HG02973 (cell line): Measurements from ENCODE around the gene AOX1.
"Not testable (repeated sequence)": the region's sequence is repeated elsewhere in the genome, so short reads cannot be mapped to it uniquely, and the experiment has no call there.

ENCODE experiments used
- ATAC-seq: cut with Tn5 transposase; IDR thresholded peaks from one replicate; pipeline ENCODE4 v1.9.1; 2021; ENCODE audit warnings: moderate library complexity; ENCODE audit not compliant: unreplicated experiment

The AOX1 gene

GRCh38 chr2:200664770-200665494, 79.1 kb downstream of the AOX1 start:
- ATAC-seq = no peak

- no peak for ATAC-seq
Measured at GRCh38 chr2:200665626-200666453, 80.0 kb downstream of the AOX1 start.

GRCh38 chr2:200667413-200667812, 81.6 kb downstream of the AOX1 start:
- ATAC-seq = no peak

- no peak for ATAC-seq
Measured at GRCh38 chr2:200668478-200668877, 82.7 kb downstream of the AOX1 start.

- no peak for ATAC-seq
Measured at GRCh38 chr2:200669308-200669707, 83.5 kb downstream of the AOX1 start.

- ATAC-seq = no peak
Measured at GRCh38 chr2:200670313-200670712, 84.5 kb downstream of the AOX1 start.

GRCh38 chr2:200670751-200671150, 84.9 kb downstream of the AOX1 start:
- ATAC-seq = no peak

- no peak for ATAC-seq
Measured at GRCh38 chr2:200673191-200673590, 87.4 kb downstream of the AOX1 start.

- ATAC-seq = no peak
Measured at GRCh38 chr2:200674837-200675236, 89.0 kb downstream of the AOX1 start.

GRCh38 chr2:200677171-200677570, 91.4 kb downstream of the AOX1 start:
- ATAC-seq = no peak

GRCh38 chr2:200677721-200678532, 92.1 kb downstream of the AOX1 start:
- no peak for ATAC-seq

GRCh38 chr2:200679127-200679526, 93.3 kb downstream of the AOX1 start:
- no peak for ATAC-seq

- no peak for ATAC-seq
Measured at GRCh38 chr2:200679535-200679934, 93.7 kb downstream of the AOX1 start.

- no peak for ATAC-seq
Measured at GRCh38 chr2:200681697-200682096, 95.9 kb downstream of the AOX1 start.

GRCh38 chr2:200682407-200682806, 96.6 kb downstream of the AOX1 start:
- ATAC-seq = not testable (repeated sequence)

GRCh38 chr2:200687922-200688920, 102.4 kb downstream of the AOX1 start:
- no peak for ATAC-seq

GRCh38 chr2:200689115-200689514, 103.3 kb downstream of the AOX1 start:
- ATAC-seq = no peak

- ATAC-seq = no peak
Measured at GRCh38 chr2:200693836-200694470, 108.1 kb downstream of the AOX1 start.

- no peak for ATAC-seq
Measured at GRCh38 chr2:200695191-200695590, 109.4 kb downstream of the AOX1 start.

GRCh38 chr2:200695601-200696000, 109.8 kb downstream of the AOX1 start:
- ATAC-seq = no peak
